ENCODE data around the gene RTN4R. TPM values are rescaled to one million over a fixed set of nuclear protein-coding genes. Genes with fewer than 3 reads are reported as not detected.
"Not testable (repeated sequence)": the region's sequence is repeated elsewhere in the genome, so short reads cannot be mapped to it uniquely, and the experiment has no call there.

Gene RTN4R
- total and polyA plus RNA-seq, 2 of the 13 experiments (the other 11 are each of a cell fraction or from before 2014, with no cell fraction given): 0.22 to 0.77 TPM

GRCh38 chr22:20281891-20282290, 13.8 kb upstream of the RTN4R start:
- Histone ChIP-seq H3K4me2 (ENCODE audit: low read depth, low read length) (no peak overlapping the region), H2AFZ (ENCODE audit: low read length) (no peak overlapping the region), H3K9me3 (ENCODE audit: low read length) (no peaks in the 10 kb centered on the region), H3K4me1 (ENCODE audit: insufficient read depth, low read length) (no peaks in the 10 kb centered on the region), H4K20me1 (ENCODE audit: insufficient read depth, low read length) (no peaks in the 10 kb centered on the region), H3K27me3 (ENCODE audit: control insufficient read depth in 1 of 2, insufficient read depth in 2 of 2, low read length in 2 of 2) (peaks cover 8 to 43% of the 10 kb centered on the region in 2 experiments; a peak in 4 of 5 replicates), H3K36me3 (replicated peaks in 1 of 2; ENCODE audit: control insufficient read depth in 1 of 2, insufficient read depth in 2 of 2, low read length in 2 of 2) (no peaks in the 10 kb centered on the region), H3K4me3 (replicated peaks in 1 of 3; ENCODE audit: insufficient read depth in 1 of 3, low read depth in 2 of 3, low read length in 3 of 3) (no peak overlapping the region), H3K79me2 (ENCODE audit: insufficient read depth, low read length) (no peaks in the 10 kb centered on the region), H3K27ac (ENCODE audit: extremely low read length, insufficient read depth, low read length) (no peak overlapping the region), H3K9ac (ENCODE audit: insufficient read depth, low read depth, low read length) (no peak overlapping the region)
- ChIA-PET CTCF (ENCODE audit: low intra/inter-chr PET ratio, low total read pairs) (no interaction called here), POLR2A (no interaction called here)
- intact Hi-C loops (cut with micrococcal nuclease; ENCODE audit: unreplicated experiment) (no loop called here), in situ Hi-C loops (cut with HindIII; ENCODE audit: extremely low pct_ligation_motif_present, low pct_unique_long_range_greater_than_20kb) (loop anchor here (5.0 to 25.0 kb wide), 2 partner anchors 125 to 1320 kb away; no protein-coding TSS in a partner anchor)
- FAIRE-seq (no peak), DNase-seq (ENCODE audit: low spot score) (no peak), ATAC-seq (no peak)
- no TSS peak for BruUV-seq (replicated peaks)
- TF ChIP-seq ZFYVE20 (CRISPR knock-in tag; IDR thresholded peaks at IDR 0.05; ENCODE audit: borderline replicate concordance, low read depth) (no peak), ZNF652 (CRISPR knock-in tag; IDR thresholded peaks at IDR 0.05; ENCODE audit: borderline replicate concordance, low read depth) (no peak), DMAP1 (CRISPR knock-in tag; IDR thresholded peaks at IDR 0.05) (no peak), REL (CRISPR knock-in tag; conservative IDR thresholded peaks at IDR 0.05) (no peak), ONECUT2 (CRISPR knock-in tag; IDR thresholded peaks at IDR 0.05) (no peak), ZNF691 (CRISPR knock-in tag; IDR thresholded peaks at IDR 0.05; ENCODE audit: borderline replicate concordance, low read depth) (no peak), IRX3 (CRISPR knock-in tag; IDR thresholded peaks at IDR 0.05; ENCODE audit: borderline replicate concordance, low read depth) (no peak), ZSCAN12 (CRISPR knock-in tag; IDR thresholded peaks at IDR 0.05) (no peak), HOXA7 (CRISPR knock-in tag; IDR thresholded peaks at IDR 0.05) (no peak), MXD1 (CRISPR knock-in tag; IDR thresholded peaks at IDR 0.05) (no peak), FOXA1 (IDR thresholded peaks at IDR 0.05) (no peak), FOXA1 (CRISPR knock-in tag; IDR thresholded peaks at IDR 0.05) (no peak), ZNF577 (CRISPR knock-in tag; IDR thresholded peaks at IDR 0.05; ENCODE audit: borderline replicate concordance, low read depth) (no peak), SMYD3 (CRISPR knock-in tag; IDR thresholded peaks at IDR 0.05) (no peak), SRY (CRISPR knock-in tag; IDR thresholded peaks at IDR 0.05) (no peak), MAF1 (CRISPR knock-in tag; IDR thresholded peaks at IDR 0.05; ENCODE audit: borderline replicate concordance) (no peak), ZNF441 (CRISPR knock-in tag; IDR thresholded peaks at IDR 0.05; ENCODE audit: borderline replicate concordance) (no peak)
- 0% methylated on average over 2 of the region's 12 CpGs for WGBS (ENCODE audit: low lambda C conversion rate)

GRCh38 chr22:20281473-20281872, 13.4 kb upstream of the RTN4R start:
- intact Hi-C loops (cut with micrococcal nuclease; ENCODE audit: unreplicated experiment); H3K4me1 ChIP-seq (ENCODE audit: insufficient read depth, low read length); H3K4me3 ChIP-seq (replicated peaks in 1 of 3; ENCODE audit: insufficient read depth in 1 of 3, low read depth in 2 of 3, low read length in 3 of 3); H3K79me2 ChIP-seq (ENCODE audit: insufficient read depth, low read length); H2AFZ ChIP-seq (ENCODE audit: low read length); H3K36me3 ChIP-seq (replicated peaks in 1 of 2; ENCODE audit: control insufficient read depth in 1 of 2, insufficient read depth in 2 of 2, low read length in 2 of 2); POLR2A ChIA-PET; DNase-seq (ENCODE audit: low spot score); H3K4me2 ChIP-seq (ENCODE audit: low read depth, low read length); H3K27ac ChIP-seq (ENCODE audit: extremely low read length, insufficient read depth, low read length); H4K20me1 ChIP-seq (ENCODE audit: insufficient read depth, low read length); H3K9ac ChIP-seq (ENCODE audit: insufficient read depth, low read depth, low read length); CTCF ChIA-PET (ENCODE audit: low intra/inter-chr PET ratio, low total read pairs); FAIRE-seq; H3K9me3 ChIP-seq (ENCODE audit: low read length); BruUV-seq (replicated peaks); ATAC-seq: not testable (repeated sequence)
- in situ Hi-C loops (cut with HindIII; ENCODE audit: extremely low pct_ligation_motif_present, low pct_unique_long_range_greater_than_20kb): loop anchor here (5.0 to 25.0 kb wide), 2 partner anchors 124 to 1319 kb away; no protein-coding TSS in a partner anchor
- peaks cover 9 to 45% of the 10 kb centered on the region in 2 experiments; a peak in 4 of 5 replicates for H3K27me3 ChIP-seq (ENCODE audit: control insufficient read depth in 1 of 2, insufficient read depth in 2 of 2, low read length in 2 of 2)
- WGBS (ENCODE audit: low lambda C conversion rate): 0% methylated on average over 4 of the region's 9 CpGs

Data from HepG2 (cell line).